ENCODE results near the gene LITAF. TPM values are rescaled to one million over a fixed set of nuclear protein-coding genes. Genes with fewer than 3 reads are reported as not detected.
A peak's percentile ranks its signal among the peaks of the same experiment; 100 is the strongest.

Gene LITAF
- polyA plus RNA-seq, 1 of the 3 experiments (the other 2 are of a cell fraction), result 45.7 TPM

DNA sequence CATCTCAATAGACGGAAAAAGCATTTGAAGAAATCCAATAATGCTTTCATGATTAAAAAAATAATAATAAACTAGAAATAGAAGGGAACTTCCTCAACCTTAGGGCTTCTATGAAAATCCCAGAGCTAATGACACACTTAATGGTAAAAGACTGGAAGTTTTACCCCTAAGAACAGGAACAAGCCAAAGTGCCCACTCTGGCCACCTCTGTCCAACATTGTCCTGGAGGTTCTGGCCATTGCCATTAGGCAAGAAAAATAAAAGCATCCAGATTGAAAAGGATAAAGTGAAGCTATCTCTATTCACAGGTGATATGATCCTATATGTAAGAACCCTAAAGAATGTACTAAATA is 2.5 kb upstream of the LITAF start:
- H4K20me1 ChIP-seq (ENCODE audit: insufficient read depth), result no peaks in the 10 kb centered on the region
- H3K4me1 ChIP-seq (ENCODE audit: control insufficient read depth in 1 of 2, insufficient read depth in 2 of 2, low read depth in 1 of 2, low read length in 1 of 2), result peaks cover 0 to 16% of the 10 kb centered on the region in 2 experiments; a peak in 1 of 4 replicates
- DNase-seq, result no peak
- ChIA-PET CTCF (interaction anchor here (1.2 to 1.5 kb wide), 4 partner anchors 46 to 618 kb away, joined by 3 to 5 read pairs (median 4); no protein-coding TSS in a partner anchor), POLR2A (no interaction called here)
- H3K4me2 ChIP-seq, result no peak overlapping the region
- no peak overlapping the region for H3K27ac ChIP-seq (ENCODE audit: low read depth in 2 of 2, low read length in 1 of 2)
- no peak overlapping the region for H2AFZ ChIP-seq (ENCODE audit: low read depth)
- no peaks in the 10 kb centered on the region for H3K36me3 ChIP-seq (replicated peaks in 1 of 2; ENCODE audit: control insufficient read depth in 1 of 2, insufficient read depth in 2 of 2, low read length in 1 of 2)
- H3K79me2 ChIP-seq (ENCODE audit: insufficient read depth), result peaks cover 29% of the 10 kb centered on the region; the same call in 1 of the 2 replicates
- no peaks in the 10 kb centered on the region for H3K9me3 ChIP-seq
- WGBS (ENCODE audit: low lambda C conversion rate), result 94% methylated on average over 1 of the region's 1 CpG
- peaks cover 3% of the 10 kb centered on the region for H3F3A ChIP-seq (replicated peaks; ENCODE audit: insufficient read depth)
- H3K4me3 ChIP-seq (ENCODE audit: low read depth in 2 of 2, low read length in 1 of 2), result no peak overlapping the region
- no peak overlapping the region for H3K9ac ChIP-seq
- TF ChIP-seq MAX (IDR thresholded peaks at IDR 0.05; ENCODE audit: low read depth) (no peak), NRF1 (IDR thresholded peaks at IDR 0.05; ENCODE audit: low read depth, low read length) (no peak), TAF1 (IDR thresholded peaks at IDR 0.05; ENCODE audit: borderline replicate concordance, low read depth, low read length) (no peak), CTCF (IDR thresholded peaks at IDR 0.05) (no peak), MEF2A (IDR thresholded peaks at IDR 0.05; ENCODE audit: borderline replicate concordance, low read depth) (no peak), TEAD4 (IDR thresholded peaks at IDR 0.05; ENCODE audit: borderline replicate concordance, insufficient read depth) (no peak), SMC3 (IDR thresholded peaks at IDR 0.05; ENCODE audit: low read depth, low read length) (no peak), GABPA (IDR thresholded peaks at IDR 0.05; ENCODE audit: low read depth) (no peak), MXI1 (IDR thresholded peaks at IDR 0.05; ENCODE audit: low read depth, low read length) (no peak), NFIC (IDR thresholded peaks at IDR 0.05; ENCODE audit: borderline replicate concordance) (no peak), YY1 (IDR thresholded peaks at IDR 0.05; ENCODE audit: low read depth) (no peak), RXRA (IDR thresholded peaks at IDR 0.05; ENCODE audit: borderline replicate concordance, low read depth) (no peak), CHD2 (IDR thresholded peaks at IDR 0.05; ENCODE audit: low read length, partially characterized antibody) (no peak)
- no peaks in the 10 kb centered on the region for H3K9me2 ChIP-seq
- H3K27me3 ChIP-seq (ENCODE audit: insufficient read depth), result no peaks in the 10 kb centered on the region

DNA sequence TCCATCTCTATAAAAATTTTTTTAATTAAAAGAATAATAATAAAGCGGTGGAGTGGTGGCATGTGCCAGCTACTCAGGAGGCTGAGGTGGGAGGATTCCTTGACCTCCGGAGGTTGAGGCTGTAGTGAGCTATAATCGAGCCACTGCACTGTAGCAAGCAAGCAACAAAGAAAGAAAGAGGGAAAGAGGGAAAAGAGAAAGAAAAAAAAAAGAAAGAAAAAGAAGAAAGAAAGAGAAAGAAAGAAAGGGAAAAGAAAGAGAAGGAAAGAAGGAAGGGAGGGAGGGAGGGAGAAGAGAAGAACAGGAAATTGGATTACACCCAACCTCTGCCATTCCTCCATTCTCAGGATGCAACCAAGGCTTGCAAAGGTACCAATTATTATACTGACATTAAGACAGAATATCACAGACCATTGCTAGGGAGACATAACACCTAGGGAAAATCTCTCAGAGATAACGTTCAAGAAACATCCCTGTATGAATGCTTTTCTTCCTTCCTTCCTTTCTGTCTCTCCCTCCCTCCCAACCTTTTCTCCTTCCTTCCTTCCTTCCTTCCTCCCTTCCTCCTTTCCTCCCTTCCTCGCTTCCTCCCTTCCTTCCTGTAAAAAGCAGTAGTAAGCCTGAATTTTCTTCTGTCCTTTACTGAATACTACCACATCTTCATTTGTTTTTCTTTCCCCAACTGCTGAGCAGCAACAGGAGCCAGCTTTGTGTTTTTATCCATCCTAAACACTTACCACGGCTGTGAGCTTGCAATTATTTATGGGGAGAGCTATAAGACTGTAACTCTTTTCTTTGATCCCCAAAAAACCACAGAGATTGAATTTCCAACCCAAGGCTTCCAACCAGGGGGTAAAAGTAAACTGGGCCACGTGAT is 1.8 kb upstream of the LITAF start:
- DNase-seq, result no peak
- WGBS (ENCODE audit: low lambda C conversion rate), result 91% methylated on average over 7 of the region's 7 CpGs
- peaks cover 35% of the 10 kb centered on the region; the same call in 1 of the 2 replicates for H3K79me2 ChIP-seq (ENCODE audit: insufficient read depth)
- H3K4me2 ChIP-seq, result no peak overlapping the region
- H3K36me3 ChIP-seq (replicated peaks in 1 of 2; ENCODE audit: control insufficient read depth in 1 of 2, insufficient read depth in 2 of 2, low read length in 1 of 2), result no peaks in the 10 kb centered on the region
- ChIA-PET POLR2A (interaction anchor here (1.2 to 2.2 kb wide), 3 partner anchors 91 to 178 kb away, joined by 4 to 13 read pairs (median 6); no protein-coding TSS in a partner anchor), CTCF (interaction anchor here (1.0 to 2.3 kb wide), 7 partner anchors 14 to 617 kb away, joined by 3 to 7 read pairs (median 4); no protein-coding TSS in a partner anchor)
- H3K9ac ChIP-seq, result no peak overlapping the region
- H3K9me2 ChIP-seq, result no peaks in the 10 kb centered on the region
- no peaks in the 10 kb centered on the region for H3K27me3 ChIP-seq (ENCODE audit: insufficient read depth)
- H3K9me3 ChIP-seq, result no peaks in the 10 kb centered on the region
- H3K4me3 ChIP-seq (ENCODE audit: low read depth in 2 of 2, low read length in 1 of 2), result no peak overlapping the region
- no peaks in the 10 kb centered on the region for H4K20me1 ChIP-seq (ENCODE audit: insufficient read depth)
- peak overlapping the region in 1 of 2 experiments; percentile 95; a peak in 2 of 4 replicates for H3K27ac ChIP-seq (ENCODE audit: low read depth in 2 of 2, low read length in 1 of 2)
- H3F3A ChIP-seq (replicated peaks; ENCODE audit: insufficient read depth), result peaks cover 3% of the 10 kb centered on the region
- H3K4me1 ChIP-seq (ENCODE audit: control insufficient read depth in 1 of 2, insufficient read depth in 2 of 2, low read depth in 1 of 2, low read length in 1 of 2), result peaks cover 0 to 16% of the 10 kb centered on the region in 2 experiments; a peak in 1 of 4 replicates
- no peak overlapping the region for H2AFZ ChIP-seq (ENCODE audit: low read depth)
- no peak for TF ChIP-seq ZBTB33 (IDR thresholded peaks at IDR 0.05; ENCODE audit: borderline replicate concordance, low read depth)
- TF ChIP-seq TCF12 (IDR thresholded peaks at IDR 0.05), result no peak
- no peak for TF ChIP-seq MAX (IDR thresholded peaks at IDR 0.05; ENCODE audit: low read depth)
- TF ChIP-seq RFX5 (IDR thresholded peaks at IDR 0.05; ENCODE audit: low read length), result no peak
- no peak for TF ChIP-seq RCOR1 (IDR thresholded peaks at IDR 0.05; ENCODE audit: low read length)
- TF ChIP-seq EP300 (IDR thresholded peaks at IDR 0.05; ENCODE audit: borderline replicate concordance in 1 of 2, low read depth in 1 of 2, low read length in 1 of 2), result no peak
- TF ChIP-seq, protein P1, sequence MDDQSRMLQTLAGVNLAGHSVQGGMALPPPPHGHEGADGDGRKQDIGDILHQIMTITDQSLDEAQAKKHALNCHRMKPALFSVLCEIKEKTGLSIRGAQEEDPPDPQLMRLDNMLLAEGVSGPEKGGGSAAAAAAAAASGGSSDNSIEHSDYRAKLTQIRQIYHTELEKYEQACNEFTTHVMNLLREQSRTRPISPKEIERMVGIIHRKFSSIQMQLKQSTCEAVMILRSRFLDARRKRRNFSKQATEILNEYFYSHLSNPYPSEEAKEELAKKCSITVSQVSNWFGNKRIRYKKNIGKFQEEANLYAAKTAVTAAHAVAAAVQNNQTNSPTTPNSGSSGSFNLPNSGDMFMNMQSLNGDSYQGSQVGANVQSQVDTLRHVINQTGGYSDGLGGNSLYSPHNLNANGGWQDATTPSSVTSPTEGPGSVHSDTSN (IDR thresholded peaks at IDR 0.05), result no peak
- TF ChIP-seq RAD21 (IDR thresholded peaks at IDR 0.05; ENCODE audit: low read length), result no peak
- TF ChIP-seq RXRA (IDR thresholded peaks at IDR 0.05; ENCODE audit: borderline replicate concordance, low read depth), result no peak
- no peak for TF ChIP-seq GABPA (IDR thresholded peaks at IDR 0.05; ENCODE audit: low read depth)

All from SK-N-SH (cell line).